HG03571 (cell line): ENCODE results near the gene CTRL.

Source experiments
- ATAC-seq: cut with Tn5 transposase; IDR thresholded peaks from one replicate; pipeline ENCODE4 v1.9.1; 2021; ENCODE audit not compliant: unreplicated experiment

CTRL gene

DNA sequence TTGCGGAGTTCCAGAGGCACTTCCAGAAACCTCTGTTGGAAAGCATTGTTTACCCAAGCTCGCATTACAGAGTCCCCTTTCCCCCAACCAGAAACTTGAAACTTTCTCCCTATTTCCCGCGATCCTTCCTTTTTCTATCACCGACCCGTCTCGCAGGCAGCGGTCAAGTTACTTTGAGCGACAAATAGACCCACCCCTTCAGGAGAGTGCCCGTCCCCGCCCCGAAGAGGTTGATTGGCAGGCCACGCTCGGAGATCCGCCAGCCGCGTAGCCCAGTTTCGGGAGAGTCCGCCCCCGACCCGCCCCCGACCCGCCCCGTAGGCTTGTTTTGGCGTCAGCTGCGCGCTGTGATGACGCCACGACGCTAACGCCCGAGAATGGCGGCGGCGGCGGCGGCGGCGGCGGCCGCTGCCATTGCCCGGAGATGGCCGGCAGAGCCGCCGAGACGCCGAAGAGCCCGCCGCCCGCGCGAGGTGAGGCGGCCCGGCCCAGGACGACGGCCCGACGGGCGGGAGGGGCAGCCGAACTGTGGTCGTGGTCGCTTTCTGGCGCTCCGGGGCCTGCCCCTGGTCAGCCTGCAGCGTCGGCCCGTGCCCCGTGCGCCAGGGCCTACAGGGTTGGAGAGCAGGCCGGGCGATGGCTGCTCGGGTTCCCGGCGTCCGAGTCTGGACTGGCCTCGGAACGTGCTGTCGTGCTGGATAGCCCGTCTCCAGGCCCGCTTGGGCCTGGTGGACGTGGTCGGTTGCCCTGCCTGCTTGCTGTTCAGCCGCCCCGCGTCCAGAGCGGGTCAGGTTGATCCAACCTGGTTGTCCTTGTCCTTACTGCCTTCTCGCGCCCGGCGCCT, 38.5 kb downstream of the CTRL start, which contains the start of gene PSKH1:
Gene PSKH1 (plus strand): TSS at position 356 of the 844 bp plus-strand sequence. CDS start 15,496 bp downstream, outside the sequence.
- peak; percentile 88 for ATAC-seq

DNA sequence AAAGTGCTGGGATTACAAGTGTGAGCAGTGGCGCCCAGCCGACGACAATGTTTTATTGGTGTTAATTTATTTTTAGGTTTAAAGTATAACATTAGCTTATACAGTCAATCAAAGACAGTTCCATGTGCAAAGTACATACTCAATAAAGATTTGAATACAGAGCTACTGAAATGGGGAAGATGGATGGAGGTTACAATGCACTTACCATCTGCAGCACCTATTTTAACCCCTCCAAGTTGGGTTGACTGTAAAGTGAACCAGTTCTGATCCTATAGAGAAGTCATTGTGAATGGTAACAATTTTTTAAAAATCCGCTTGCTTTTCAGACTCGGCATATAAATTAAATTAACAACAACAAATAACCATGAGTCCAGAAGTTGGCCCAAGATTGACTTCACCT, 39.3 kb downstream of the CTRL start:
- ATAC-seq: no peak

DNA sequence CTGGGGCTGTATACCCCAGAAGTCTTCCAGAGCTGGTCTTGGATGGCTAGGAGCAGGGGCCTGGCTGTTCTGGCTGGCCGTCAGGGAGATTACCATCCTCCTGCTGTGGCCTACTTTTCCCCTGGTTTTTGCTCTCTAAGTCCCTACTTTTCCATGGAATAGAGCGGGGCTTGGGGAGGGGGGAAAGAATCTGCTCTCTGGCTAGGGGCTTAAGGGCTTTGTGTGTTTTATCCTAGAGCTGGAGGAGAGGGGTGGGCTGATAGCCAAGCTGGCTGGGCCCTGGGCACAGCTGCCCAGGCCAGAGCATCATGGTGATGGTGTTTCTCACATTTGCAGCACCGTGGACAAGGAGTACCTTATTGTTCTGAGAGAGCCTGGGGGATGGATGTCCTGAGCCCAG, 43.3 kb downstream of the CTRL start:
- ATAC-seq: no peak

DNA sequence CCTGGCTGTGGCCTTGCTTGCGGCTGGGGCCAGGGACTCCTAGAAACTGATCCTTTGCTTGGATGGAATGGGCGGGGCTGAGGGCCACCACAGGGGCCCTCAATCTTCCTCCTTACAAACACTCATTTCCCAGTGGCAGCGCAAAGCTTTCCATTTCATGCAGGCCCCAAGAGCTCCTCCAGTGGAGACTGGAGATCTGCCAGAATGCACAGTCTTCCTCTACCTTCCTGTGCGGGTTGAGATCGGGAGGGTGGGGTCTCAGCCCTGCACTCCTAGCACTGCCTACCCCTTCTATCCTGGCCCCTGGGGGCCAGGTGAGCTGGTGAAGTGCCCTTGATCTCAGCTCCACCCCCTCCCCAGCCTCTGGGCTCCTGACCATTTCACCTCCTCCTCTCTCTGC, 45.3 kb downstream of the CTRL start:
- ATAC-seq: no peak

DNA sequence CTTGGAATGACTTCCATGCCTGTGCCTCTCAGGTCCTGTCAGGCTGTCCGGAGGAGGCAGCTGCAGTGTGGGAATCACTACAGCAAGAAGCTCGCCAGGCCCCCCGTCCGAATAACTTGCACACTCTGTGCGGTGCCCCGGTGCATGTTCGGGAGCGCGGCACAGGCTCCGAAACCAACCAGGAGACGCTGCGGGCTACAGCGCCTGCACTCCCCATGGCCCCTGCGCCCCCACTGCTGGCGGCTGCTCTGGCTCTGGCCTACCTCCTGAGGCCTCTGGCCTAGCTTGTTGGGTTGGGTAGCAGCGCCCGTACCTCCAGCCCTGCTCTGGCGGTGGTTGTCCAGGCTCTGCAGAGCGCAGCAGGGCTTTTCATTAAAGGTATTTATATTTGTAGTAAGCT, 45.7 kb downstream of the CTRL start:
- ATAC-seq: no peak

DNA sequence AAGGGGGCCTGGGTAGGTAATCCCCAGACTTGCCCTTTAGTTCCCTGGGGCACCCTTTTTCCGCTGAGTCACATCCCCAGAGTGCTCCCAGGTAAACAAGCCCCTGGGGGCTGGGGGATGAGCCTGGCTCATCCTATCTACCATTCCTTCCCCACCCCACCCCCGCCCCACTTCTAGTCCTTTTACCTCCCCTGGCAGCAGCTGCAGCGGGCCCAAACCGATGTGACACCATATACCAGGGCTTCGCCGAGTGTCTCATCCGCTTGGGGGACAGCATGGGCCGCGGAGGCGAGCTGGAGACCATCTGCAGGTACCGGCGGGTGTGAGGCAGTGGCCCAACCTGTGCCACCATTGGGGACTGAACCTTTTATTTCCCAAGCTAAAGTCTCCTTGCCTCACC, 46.1 kb downstream of the CTRL start:
- ATAC-seq: no peak

DNA sequence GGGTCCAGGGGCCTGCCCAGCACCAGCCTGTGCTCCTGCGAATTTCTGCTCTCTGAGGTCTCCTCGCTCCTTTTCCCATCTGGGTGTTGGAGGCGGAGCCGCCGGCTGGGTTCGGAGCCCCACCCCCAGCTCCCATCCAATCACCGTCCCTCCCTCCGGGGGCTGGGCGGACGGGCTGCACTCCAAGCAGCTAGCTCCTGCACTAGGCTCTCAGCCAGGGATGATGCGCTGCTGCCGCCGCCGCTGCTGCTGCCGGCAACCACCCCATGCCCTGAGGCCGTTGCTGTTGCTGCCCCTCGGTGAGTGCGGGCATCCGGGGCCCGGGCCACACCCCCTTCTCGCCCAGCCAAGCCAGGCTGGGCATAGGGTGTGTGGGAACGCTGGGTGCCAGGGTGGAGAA, 47.0 kb downstream of the CTRL start, which contains the start of gene NRN1L:
Gene NRN1L (plus strand): TSS at position 202 of the 400 bp plus-strand sequence. CDS start 19 bp downstream, at position 221.
- no peak for ATAC-seq

DNA sequence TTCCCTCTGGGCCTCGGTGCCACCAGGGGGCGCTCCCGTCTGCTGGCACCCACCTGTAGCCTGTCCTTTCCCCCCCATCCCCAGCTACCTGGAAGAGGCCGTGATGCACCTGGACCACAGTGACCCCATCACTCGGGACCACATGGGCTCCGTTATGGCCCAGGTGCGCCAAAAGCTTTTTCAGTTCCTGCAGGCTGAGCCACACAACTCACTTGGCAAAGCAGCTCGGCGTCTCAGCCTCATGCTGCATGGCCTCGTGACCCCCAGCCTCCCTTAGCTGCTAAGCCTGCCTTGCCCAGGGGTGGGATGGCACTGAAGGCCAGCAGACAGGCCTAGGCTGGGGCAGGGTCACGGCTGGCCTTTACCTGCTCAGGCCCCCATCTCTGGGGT, 47.8 kb downstream of the CTRL start:
- ATAC-seq: no peak

DNA sequence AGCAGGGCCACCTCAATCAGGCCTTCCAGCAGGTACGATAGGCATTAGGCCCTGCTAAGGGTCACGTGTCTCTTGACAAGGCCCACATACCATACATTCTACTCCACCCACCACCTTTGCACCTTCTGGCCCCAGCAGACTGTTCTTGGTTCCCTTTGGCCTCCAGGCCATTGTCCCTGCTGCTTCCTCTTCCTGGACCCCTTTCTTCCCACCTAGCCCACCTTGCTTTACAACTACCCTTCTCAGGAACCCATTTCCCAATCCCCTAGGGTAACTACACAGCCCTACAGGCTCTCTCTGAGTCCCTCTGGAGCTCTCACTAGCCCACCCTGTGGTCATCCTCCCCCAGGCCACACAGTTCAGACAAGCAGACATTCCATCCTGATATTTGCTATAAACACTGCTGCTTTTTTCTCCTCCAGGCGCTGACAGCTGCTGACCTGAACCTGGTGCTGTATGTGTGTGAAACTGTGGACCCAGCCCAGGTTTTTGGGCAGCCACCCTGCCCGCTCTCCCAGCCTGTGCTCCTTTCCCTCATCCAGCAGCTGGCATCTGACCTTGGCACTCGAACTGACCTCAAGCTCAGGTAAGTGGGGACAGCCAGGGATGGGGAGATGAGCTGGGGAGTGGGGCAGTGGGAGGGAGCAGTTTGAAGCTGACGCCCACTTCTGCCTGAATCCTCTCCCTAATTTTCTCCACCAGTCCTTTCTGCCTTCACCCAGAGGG, 48.4 kb downstream of the CTRL start:
- ATAC-seq: no peak

DNA sequence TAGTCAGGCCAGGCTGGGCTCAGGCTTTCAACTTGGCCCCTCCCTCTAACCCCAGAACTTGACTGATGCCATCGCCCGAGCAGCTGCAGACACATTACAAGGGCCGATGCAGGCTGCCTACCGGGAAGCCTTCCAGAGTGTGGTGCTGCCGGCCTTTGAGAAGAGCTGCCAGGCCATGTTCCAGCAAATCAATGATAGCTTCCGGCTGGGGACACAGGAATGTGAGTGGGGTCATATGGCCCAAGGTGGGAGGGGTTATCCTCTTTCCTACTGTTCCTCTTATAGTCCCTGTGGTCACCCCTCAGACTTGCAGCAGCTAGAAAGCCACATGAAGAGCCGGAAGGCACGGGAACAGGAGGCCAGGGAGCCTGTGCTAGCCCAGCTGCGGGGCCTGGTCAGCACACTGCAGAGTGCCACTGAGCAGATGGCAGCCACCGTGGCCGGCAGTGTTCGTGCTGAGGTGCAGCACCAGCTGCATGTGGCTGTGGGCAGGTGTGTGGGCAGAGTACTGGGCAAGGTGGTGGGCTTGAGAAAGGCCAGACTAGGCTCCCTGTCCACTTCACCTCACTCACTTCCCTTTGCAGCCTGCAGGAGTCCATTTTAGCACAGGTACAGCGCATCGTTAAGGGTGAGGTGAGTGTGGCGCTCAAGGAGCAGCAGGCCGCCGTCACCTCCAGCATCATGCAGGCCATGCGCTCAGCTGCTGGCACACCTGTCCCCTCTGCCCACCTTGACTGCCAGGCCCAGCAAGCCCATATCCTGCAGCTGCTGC, 49.1 kb downstream of the CTRL start:
- ATAC-seq: no peak

DNA sequence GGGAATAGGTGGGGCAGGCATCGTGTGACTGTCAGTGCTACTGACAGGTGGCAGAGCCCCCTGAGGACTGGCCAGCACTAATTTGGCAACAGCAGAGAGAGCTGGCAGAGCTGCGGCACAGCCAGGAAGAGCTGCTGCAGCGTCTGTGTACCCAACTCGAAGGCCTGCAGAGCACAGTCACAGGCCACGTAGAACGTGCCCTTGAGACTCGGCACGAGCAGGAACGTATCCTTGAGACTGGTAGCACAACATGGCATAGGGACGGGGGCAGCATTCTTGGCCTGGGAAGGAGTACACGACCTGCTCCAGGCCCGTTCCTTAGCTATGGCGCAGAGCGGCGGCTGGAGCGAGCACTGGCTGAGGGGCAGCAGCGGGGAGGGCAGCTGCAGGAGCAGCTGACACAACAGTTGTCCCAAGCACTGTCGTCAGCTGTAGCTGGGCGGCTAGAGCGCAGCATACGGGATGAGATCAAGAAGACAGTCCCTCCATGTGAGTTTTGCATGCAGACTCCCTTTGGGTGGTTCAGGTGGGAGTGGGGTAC, 50.0 kb downstream of the CTRL start:
- ATAC-seq: no peak

DNA sequence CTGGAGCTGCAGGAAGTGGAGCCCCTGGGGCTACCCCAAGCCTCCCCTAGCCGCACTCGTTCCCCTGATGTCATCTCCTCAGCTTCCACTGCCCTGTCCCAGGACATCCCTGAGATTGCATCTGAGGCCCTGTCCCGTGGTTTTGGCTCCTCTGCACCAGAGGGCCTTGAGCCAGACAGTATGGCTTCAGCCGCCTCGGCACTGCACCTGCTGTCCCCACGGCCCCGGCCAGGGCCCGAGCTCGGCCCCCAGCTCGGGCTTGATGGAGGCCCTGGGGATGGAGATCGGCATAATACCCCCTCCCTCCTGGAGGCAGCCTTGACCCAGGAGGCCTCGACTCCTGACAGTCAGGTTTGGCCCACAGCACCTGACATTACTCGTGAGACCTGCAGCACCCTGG, 51.1 kb downstream of the CTRL start:
- no peak for ATAC-seq

DNA sequence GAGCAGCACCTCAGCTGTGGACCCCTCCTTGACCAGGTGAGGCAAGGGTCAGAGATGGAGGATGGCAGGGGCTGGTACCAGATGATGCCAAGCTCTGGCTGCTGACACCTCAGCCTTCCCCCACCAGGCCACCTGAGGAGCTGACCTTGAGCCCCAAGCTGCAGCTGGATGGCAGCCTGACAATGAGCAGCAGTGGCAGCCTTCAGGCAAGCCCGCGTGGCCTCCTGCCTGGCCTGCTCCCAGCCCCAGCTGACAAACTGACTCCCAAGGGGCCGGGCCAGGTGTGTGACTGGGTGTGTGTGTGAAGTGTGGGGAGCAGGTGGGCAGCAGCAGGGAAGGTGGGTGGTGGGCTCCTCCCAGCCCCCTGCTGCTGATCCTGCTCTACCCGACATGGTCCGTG, 51.7 kb downstream of the CTRL start:
- no peak for ATAC-seq
